Ovary (tissue), 9 donors: Measurements from ENCODE around the gene ST6GALNAC3. TPM values are rescaled to one million over a fixed set of nuclear protein-coding genes. Genes with fewer than 3 reads are reported as not detected.

Source experiments
- DNase-seq, 5 donors: peaks; one replicate each; pipeline ENCODE4 v3.0.0-alpha.2; 2019 to 2020
- H3K27ac ChIP-seq, 2 donors: fragments of 200-600 bp; one replicate each; pipeline versions ENCODE4 v1.5.1 to v1.8.0; 2019 to 2022
- H3K27me3 ChIP-seq: fragments of 200-600 bp; one replicate; pipeline ENCODE4 v1.8.0; 2022
- H3K36me3 ChIP-seq: fragments of 200-600 bp; sonication (generic); one replicate; pipeline ENCODE4 v1.5.1; 2019
- H3K4me1 ChIP-seq: one replicate; pipeline ENCODE4 v1.8.1; 2013; ENCODE audit warnings: mild to moderate bottlenecking, moderate library complexity; ENCODE audit not compliant: insufficient read depth
- H3K4me3 ChIP-seq: fragments of 200-600 bp; sonication (generic); one replicate; pipeline ENCODE4 v1.5.1; 2017
- H3K9me3 ChIP-seq, 2 donors: fragments of 200-600 bp in 1 of 2; sonication (generic) in 1 of 2; one replicate each; pipeline versions ENCODE4 v1.5.1 to v1.8.1; 2013 to 2019; ENCODE audit warnings: mild to moderate bottlenecking in 1 of 2, moderate library complexity in 1 of 2
- CTCF ChIP-seq, 3 donors: fragments of 450-650 bp in 2 of 3; fragments of 200-600 bp in 1 of 3; IDR thresholded peaks; one replicate each; pipeline versions ENCODE4 v1.5.1 to v1.8.0; 2016 to 2022; ENCODE audit warnings: antibody characterized with exemption in 3 of 3, mild to moderate bottlenecking in 1 of 3
- EP300 ChIP-seq: sonication (generic); formaldehyde crosslinking; IDR thresholded peaks from one replicate; pipeline ENCODE4 v1.6.1; 2017; ENCODE audit warnings: antibody characterized with exemption
- POLR2A ChIP-seq: fragments of 450-650 bp; IDR thresholded peaks from one replicate; pipeline ENCODE4 v1.6.1; 2017; ENCODE audit warnings: antibody characterized with exemption, mild to moderate bottlenecking, moderate library complexity
- WGBS, 3 donors: extraction: QIAGEN DNeasy Blood & Tissue Kit in 1 of 3; methylation state at CpG; one replicate each; pipeline versions ENCODE4 v1.1.5 to v1.1.7; 2013 to 2017; 5-methylcytosine and 5-hydroxymethylcytosine counted together
- intact Hi-C, 4 donors: fragments of 100-400 bp; cut with DNase I; formaldehyde crosslinking; loops; one replicate each; pipeline versions ENCODE4 v1.11.0 to v1.15.1; 2022 to 2023
- polyA plus RNA-seq, 2 donors: library from polyadenylated mRNA; stranded (reverse); fragments of 200-250 nt in 1 of 2; fragments of 350-450 nt in 1 of 2; fragmentation: Illumina TruSeq in 1 of 2; extraction: RNeasy Lipid Tissue Mini Kit (QIAGEN cat#74804) in 1 of 2; gene quantifications; one replicate each; pipeline ENCODE4 v1.2.3, GENCODE V29; 2013 to 2014
- total RNA-seq, 7 donors: library from RNA; depleted of rRNA in 2 of 7; stranded (reverse); fragments of >200 nt in 2 of 7; fragmentation: NEBNext Ultra II Directional in 3 of 7; extraction: Animal tissue kit (Norgen Biotek cat#: 25700) in 3 of 7; gene quantifications; one replicate each; pipeline versions ENCODE4 v1.1.0 to v1.2.4, GENCODE V29; 2016 to 2023
- donor health status: DM: no; HTN: no; CAD: no; lungs with moderate emphysema.
- donor health status: DM: no; HTN: no; CAD: no.
- donor health status: Bipolar disorder and iron deficiency.
- donor health status: DM: yes; HTN: yes; CAD: no.
- donor health status: DM: no; HTN: no; CAD: no.
- donor health status: DM: yes; HTN: yes; CAD: no.

ST6GALNAC3 gene
- total and polyA plus RNA-seq, 9 donors: 1.9 to 6.7 (median 4.0) TPM

GRCh38 chr1:76463849-76464248, 389.3 kb downstream of the ST6GALNAC3 start:
- intact Hi-C loops: loop anchor here in 1 of 4 donors (5.0 kb wide), 1 partner anchor 263 kb away; no protein-coding TSS in a partner anchor
- WGBS, 3 donors: 92 to 94% (median 93%) methylated on average over 3 of the region's 3 CpGs
- H3K36me3 ChIP-seq: no peaks in the 10 kb centered on the region

GRCh38 chr1:76465030-76465429, 390.5 kb downstream of the ST6GALNAC3 start:
- H3K27me3 ChIP-seq: no peaks in the 10 kb centered on the region
- no peaks in the 10 kb centered on the region for H3K4me1 ChIP-seq
- no peak overlapping the region for H3K27ac ChIP-seq
- no peaks in the 10 kb centered on the region for H3K36me3 ChIP-seq
- no peak overlapping the region for H3K4me3 ChIP-seq
- no peak for TF ChIP-seq CTCF (IDR thresholded peaks at IDR 0.05)
- TF ChIP-seq POLR2A: no peak
- TF ChIP-seq EP300: no peak
- no peak for DNase-seq
- no peaks in the 10 kb centered on the region for H3K9me3 ChIP-seq
- intact Hi-C loops: no loop called here
- WGBS, 3 donors: 85 to 89% (median 86%) methylated on average over 2 of the region's 2 CpGs

More at GRCh38 chr1:76463849-76464248, 389.3 kb downstream of the ST6GALNAC3 start:
- H3K9me3 ChIP-seq: no peaks in the 10 kb centered on the region
- H3K4me1 ChIP-seq: no peaks in the 10 kb centered on the region
- no peak overlapping the region for H3K27ac ChIP-seq
- H3K27me3 ChIP-seq: no peaks in the 10 kb centered on the region
- TF ChIP-seq EP300: no peak
- no peak for TF ChIP-seq POLR2A
- TF ChIP-seq CTCF (IDR thresholded peaks at IDR 0.05): no peak
- DNase-seq: no peak
- H3K4me3 ChIP-seq: no peak overlapping the region

DNA sequence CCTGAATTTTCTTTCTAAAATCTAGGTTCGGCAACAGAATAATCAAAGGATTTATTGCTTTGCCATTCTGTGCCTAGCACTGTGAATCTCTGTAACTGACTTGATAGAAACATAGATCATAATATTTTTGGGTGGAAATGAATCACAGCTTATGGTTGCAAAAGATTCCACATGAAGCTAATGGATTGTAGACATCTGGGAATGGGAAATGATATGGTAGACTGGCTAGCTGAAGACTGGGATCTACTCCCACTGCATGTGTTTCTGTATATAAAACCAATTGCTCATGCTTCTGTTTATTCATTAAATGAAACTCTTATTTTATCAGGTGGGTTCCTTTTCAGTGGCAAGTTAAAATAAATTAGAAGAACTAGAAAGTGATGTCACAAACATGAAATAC, 395.6 kb downstream of the ST6GALNAC3 start:
- H3K36me3 ChIP-seq: no peaks in the 10 kb centered on the region
- no peak for DNase-seq
- H3K9me3 ChIP-seq: no peaks in the 10 kb centered on the region
- intact Hi-C loops: no loop called here
- H3K4me1 ChIP-seq: no peaks in the 10 kb centered on the region
- H3K27me3 ChIP-seq: no peaks in the 10 kb centered on the region
- H3K4me3 ChIP-seq: no peak overlapping the region
- WGBS, 3 donors: 97 to 100% (median 98%) methylated on average over 1 of the region's 1 CpG
- no peak overlapping the region for H3K27ac ChIP-seq
- TF ChIP-seq CTCF (IDR thresholded peaks at IDR 0.05) (no peak), EP300 (no peak), POLR2A (no peak)

- DNase-seq: no peak
- intact Hi-C loops: no loop called here
- Histone ChIP-seq H3K4me1 (no peaks in the 10 kb centered on the region), H3K27me3 (no peaks in the 10 kb centered on the region), H3K27ac (no peak overlapping the region), H3K36me3 (no peaks in the 10 kb centered on the region), H3K4me3 (no peak overlapping the region), H3K9me3 (no peaks in the 10 kb centered on the region)
- TF ChIP-seq EP300 (no peak), POLR2A (no peak), CTCF (IDR thresholded peaks at IDR 0.05) (no peak)
Observed at GRCh38 chr1:76471536-76471935, 397.0 kb downstream of the ST6GALNAC3 start.
